ENCODE results near the gene ENC1.

ENC1 gene

GRCh38 chr5:74625742-74626241, 14.7 kb downstream of the ENC1 start:
- no peaks in the 10 kb centered on the region for H3K36me3 ChIP-seq
- no peak for TF ChIP-seq CTCF (IDR thresholded peaks at IDR 0.05)
- peaks cover 0 to 3% (median 0%) of the 10 kb centered on the region in 4 donors for H3K4me1 ChIP-seq
- H3K4me3 ChIP-seq = no peak overlapping the region
- H3K27me3 ChIP-seq = peaks cover 0 to 4% of the 10 kb centered on the region in 2 donors
- intact Hi-C loops (cut with DNase I; ENCODE audit: low total_unique reads) = no loop called here
- no peak overlapping the region for H3K27ac ChIP-seq
- DNase-seq = no peak
- H3K9me3 ChIP-seq = no peaks in the 10 kb centered on the region

- TF ChIP-seq CTCF (IDR thresholded peaks at IDR 0.05) = no peak
- Histone ChIP-seq H3K36me3 (no peaks in the 10 kb centered on the region), H3K4me1 (no peaks in the 10 kb centered on the region), H3K27ac (no peak overlapping the region), H3K9me3 (no peaks in the 10 kb centered on the region), H3K4me3 (no peak overlapping the region), H3K27me3 (peaks cover 0 to 6% of the 10 kb centered on the region in 2 donors)
- intact Hi-C loops (cut with DNase I; ENCODE audit: low total_unique reads) = no loop called here
- DNase-seq = no peak
Observed at GRCh38 chr5:74624931-74625505, 15.5 kb downstream of the ENC1 start.

- intact Hi-C loops (cut with DNase I; ENCODE audit: low total_unique reads) = no loop called here
- Histone ChIP-seq H3K27me3 (peaks cover 0 to 6% of the 10 kb centered on the region in 2 donors), H3K27ac (no peak overlapping the region), H3K4me3 (no peak overlapping the region), H3K4me1 (no peaks in the 10 kb centered on the region), H3K9me3 (no peaks in the 10 kb centered on the region), H3K36me3 (no peaks in the 10 kb centered on the region)
- DNase-seq = no peak
- TF ChIP-seq CTCF (IDR thresholded peaks at IDR 0.05) = no peak
Observed at GRCh38 chr5:74624501-74624900, 16.0 kb downstream of the ENC1 start.

GRCh38 chr5:74623748-74624408, 16.6 kb downstream of the ENC1 start:
- no peaks in the 10 kb centered on the region for H3K9me3 ChIP-seq
- no peak for TF ChIP-seq CTCF (IDR thresholded peaks at IDR 0.05)
- no peak overlapping the region for H3K4me3 ChIP-seq
- H3K27me3 ChIP-seq = peaks cover 0 to 6% of the 10 kb centered on the region in 2 donors
- H3K4me1 ChIP-seq = no peaks in the 10 kb centered on the region
- no peaks in the 10 kb centered on the region for H3K36me3 ChIP-seq
- intact Hi-C loops (cut with DNase I; ENCODE audit: low total_unique reads) = no loop called here
- no peak overlapping the region for H3K27ac ChIP-seq
- DNase-seq = no peak

GRCh38 chr5:74623006-74623611, 17.4 kb downstream of the ENC1 start:
- Histone ChIP-seq H3K4me1 (no peaks in the 10 kb centered on the region), H3K9me3 (no peaks in the 10 kb centered on the region), H3K36me3 (no peaks in the 10 kb centered on the region), H3K27me3 (peaks cover 0 to 6% of the 10 kb centered on the region in 2 donors), H3K27ac (no peak overlapping the region), H3K4me3 (no peak overlapping the region)
- TF ChIP-seq CTCF (IDR thresholded peaks at IDR 0.05) = no peak
- no peak for DNase-seq
- intact Hi-C loops (cut with DNase I; ENCODE audit: low total_unique reads) = no loop called here
